ENCODE results near the gene LGR5. TPM values are rescaled to one million over a fixed set of nuclear protein-coding genes. Genes with fewer than 3 reads are reported as not detected.

LGR5 gene
- total and polyA plus RNA-seq, 2 of the 13 experiments (the other 11 are each of a cell fraction or from before 2014, with no cell fraction given): 37.0 to 121 TPM

DNA sequence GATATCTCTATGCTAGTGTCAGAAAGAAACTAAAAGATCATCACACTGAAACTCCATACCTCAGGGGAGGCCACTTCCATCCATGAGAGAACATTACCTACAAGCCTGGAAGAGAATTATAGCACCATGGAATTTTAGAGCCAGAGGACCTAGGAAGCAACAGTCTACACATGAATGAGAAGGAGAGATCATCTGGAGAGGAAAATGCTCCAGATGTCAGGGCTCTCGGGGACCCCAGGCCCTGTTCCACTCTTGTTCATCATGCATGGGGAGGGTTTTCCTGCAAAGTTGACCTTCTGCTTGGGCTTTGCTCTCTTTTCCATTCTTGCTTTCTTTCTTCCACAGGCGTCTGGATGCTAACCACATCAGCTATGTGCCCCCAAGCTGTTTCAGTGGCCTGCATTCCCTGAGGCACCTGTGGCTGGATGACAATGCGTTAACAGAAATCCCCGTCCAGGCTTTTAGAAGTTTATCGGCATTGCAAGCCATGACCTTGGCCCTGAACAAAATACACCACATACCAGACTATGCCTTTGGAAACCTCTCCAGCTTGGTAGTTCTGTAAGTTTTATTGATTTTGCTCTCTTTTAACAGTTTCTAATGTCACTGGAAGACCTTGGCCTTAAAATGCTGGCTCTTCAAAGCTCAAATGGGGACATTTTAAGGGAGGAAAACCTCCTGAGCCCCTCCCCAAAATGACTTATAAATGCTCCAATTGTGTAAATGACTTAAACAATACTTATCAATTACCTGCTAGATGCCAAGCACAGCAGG is 113.3 kb downstream of the LGR5 start (continued):
- TF ChIP-seq ZNF362 (CRISPR knock-in tag; IDR thresholded peaks at IDR 0.05; ENCODE audit: borderline replicate concordance) (peak; percentile 58; the same call in 1 of the 2 replicates), SIN3B (IDR thresholded peaks at IDR 0.05; ENCODE audit: low read length) (no peak), NR2F1 (CRISPR knock-in tag; IDR thresholded peaks at IDR 0.05) (peak; percentile 58 to 85; a peak in 3 of 4 replicates), MTF2 (CRISPR knock-in tag; IDR thresholded peaks at IDR 0.05; ENCODE audit: borderline replicate concordance) (no peak), TCF7L2 (IDR thresholded peaks at IDR 0.05; ENCODE audit: low read depth, low read length) (peak; percentile 77), KLF6 (CRISPR knock-in tag; IDR thresholded peaks at IDR 0.05) (peak; percentile 27; the same call in 1 of the 2 replicates), ZBED4 (CRISPR knock-in tag; IDR thresholded peaks at IDR 0.05; ENCODE audit: borderline replicate concordance) (no peak), SMAD9 (CRISPR knock-in tag; IDR thresholded peaks at IDR 0.05) (no peak), ZNF558 (CRISPR knock-in tag; IDR thresholded peaks at IDR 0.05; ENCODE audit: borderline replicate concordance) (0 out of 2 replicates have a peak, but pooled peaks have one; percentile 29), ZNF841 (CRISPR knock-in tag; IDR thresholded peaks at IDR 0.05; ENCODE audit: borderline replicate concordance) (no peak), MIXL1 (CRISPR knock-in tag; IDR thresholded peaks at IDR 0.05) (peak; percentile 37)
- TF ChIP-seq, protein P1, sequence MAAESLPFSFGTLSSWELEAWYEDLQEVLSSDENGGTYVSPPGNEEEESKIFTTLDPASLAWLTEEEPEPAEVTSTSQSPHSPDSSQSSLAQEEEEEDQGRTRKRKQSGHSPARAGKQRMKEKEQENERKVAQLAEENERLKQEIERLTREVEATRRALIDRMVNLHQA (CRISPR knock-in tag; IDR thresholded peaks at IDR 0.05): no peak
- TF ChIP-seq, protein P2, sequence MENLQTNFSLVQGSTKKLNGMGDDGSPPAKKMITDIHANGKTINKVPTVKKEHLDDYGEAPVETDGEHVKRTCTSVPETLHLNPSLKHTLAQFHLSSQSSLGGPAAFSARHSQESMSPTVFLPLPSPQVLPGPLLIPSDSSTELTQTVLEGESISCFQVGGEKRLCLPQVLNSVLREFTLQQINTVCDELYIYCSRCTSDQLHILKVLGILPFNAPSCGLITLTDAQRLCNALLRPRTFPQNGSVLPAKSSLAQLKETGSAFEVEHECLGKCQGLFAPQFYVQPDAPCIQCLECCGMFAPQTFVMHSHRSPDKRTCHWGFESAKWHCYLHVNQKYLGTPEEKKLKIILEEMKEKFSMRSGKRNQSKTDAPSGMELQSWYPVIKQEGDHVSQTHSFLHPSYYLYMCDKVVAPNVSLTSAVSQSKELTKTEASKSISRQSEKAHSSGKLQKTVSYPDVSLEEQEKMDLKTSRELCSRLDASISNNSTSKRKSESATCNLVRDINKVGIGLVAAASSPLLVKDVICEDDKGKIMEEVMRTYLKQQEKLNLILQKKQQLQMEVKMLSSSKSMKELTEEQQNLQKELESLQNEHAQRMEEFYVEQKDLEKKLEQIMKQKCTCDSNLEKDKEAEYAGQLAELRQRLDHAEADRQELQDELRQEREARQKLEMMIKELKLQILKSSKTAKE (CRISPR knock-in tag; IDR thresholded peaks at IDR 0.05; ENCODE audit: borderline replicate concordance): peak; percentile 96
